Activated gamma-delta T cell treated with Interleukin-2 at 50 U/mL for 16 hours (primary cell): Measurements from ENCODE around the gene ANKRD29.
"Not testable (repeated sequence)": the region's sequence is repeated elsewhere in the genome, so short reads cannot be mapped to it uniquely, and the experiment has no call there.

Experiments
- DNase-seq: peaks from one replicate; pipeline ENCODE4 v3.0.0-alpha.2; 2020

Gene ANKRD29

DNA sequence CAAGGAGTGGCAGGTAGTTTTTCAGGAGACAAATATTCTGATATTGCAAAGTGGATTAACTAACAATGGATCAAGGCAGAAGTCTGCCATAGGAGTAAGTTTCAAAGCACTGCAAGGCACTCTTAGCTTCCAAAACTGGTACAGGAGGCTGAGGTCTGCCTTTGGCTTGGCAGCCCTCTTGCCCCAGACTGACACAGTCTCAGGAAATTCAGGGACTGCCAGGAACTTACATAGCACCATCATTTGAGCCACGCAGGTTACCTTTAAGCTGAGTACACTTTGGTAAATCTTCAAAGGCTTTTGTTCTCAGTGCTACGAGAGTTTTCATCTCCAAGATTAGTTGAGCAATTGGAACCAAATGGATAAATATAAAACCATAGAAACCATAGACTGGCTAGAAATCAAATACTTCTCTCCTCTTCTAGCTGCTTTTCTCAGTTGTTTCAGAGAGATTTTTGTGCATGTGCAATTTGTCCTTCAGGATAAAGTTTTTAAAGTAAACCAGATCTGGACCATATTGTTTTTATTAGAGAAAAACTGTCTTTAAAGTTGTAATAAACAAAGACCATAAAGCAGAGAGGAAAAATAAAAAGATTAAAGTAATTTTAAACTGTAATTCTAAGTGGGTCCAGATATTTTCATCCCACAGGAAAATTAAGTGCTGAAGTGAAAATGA is 18.8 kb downstream of the ANKRD29 start:
- DNase-seq, result no peak

DNA sequence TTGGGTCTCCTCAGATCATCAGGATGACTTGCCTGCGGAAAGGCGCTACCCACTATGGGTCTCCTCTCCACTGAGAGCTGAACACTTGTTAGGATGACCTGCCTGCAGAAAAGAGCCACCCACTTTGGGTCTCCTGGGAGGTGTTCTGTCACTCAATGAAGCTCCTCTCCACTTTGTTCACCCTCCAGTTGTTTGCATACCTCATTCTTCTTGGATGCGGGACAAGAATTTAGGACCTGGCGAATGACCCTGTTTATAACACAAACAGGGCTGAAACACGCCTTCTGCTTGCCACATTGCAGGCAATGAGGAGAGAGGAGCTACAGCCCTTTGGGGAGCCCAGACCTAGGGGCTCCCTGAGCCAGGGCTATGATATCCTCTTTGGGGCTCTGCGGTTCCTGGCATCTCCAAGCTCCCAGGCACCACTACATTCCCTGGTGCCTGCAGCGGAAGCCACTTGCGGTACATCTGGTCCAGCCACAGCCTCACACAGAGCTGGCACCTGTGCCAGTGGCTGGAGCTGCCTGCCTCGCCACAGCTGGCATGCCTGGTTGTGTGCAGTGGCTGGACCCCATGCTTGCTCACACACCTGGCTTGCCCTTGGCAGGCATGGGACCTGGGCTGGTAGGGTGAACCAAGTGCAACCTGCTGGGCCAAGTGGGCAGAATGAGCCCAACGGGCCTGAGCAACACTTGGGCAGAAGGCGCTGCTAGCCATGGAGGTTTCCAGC is 20.6 kb downstream of the ANKRD29 start:
- no peak for DNase-seq

DNA sequence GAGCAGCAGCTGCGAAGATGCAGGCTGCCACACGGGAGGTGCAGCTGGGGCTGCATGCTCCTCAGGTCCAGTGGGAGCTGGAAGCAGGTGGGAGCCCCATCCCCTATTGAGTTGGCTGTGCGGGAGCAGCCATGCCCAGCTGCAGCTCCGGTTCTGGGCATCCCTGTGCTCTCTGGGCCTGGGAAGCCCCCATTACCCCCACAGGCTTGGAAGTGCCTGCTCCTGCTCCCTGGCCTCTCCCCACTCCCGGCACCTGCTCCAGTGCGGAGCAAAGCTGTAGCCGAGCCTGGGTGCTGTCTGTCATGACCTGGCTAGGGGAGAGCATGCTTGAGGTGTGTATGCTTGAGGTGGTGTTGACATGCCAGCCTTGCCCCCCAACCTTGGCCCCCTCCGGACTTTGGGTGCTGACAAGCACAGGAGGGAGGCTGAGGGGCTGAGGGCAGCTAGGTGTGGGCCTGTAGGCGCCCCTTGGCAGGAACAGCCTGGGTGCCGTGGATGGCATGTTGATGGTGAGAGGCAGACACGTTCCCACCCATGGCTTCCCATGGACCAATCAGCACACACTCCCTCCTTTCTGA is 21.5 kb downstream of the ANKRD29 start:
- no peak for DNase-seq

DNA sequence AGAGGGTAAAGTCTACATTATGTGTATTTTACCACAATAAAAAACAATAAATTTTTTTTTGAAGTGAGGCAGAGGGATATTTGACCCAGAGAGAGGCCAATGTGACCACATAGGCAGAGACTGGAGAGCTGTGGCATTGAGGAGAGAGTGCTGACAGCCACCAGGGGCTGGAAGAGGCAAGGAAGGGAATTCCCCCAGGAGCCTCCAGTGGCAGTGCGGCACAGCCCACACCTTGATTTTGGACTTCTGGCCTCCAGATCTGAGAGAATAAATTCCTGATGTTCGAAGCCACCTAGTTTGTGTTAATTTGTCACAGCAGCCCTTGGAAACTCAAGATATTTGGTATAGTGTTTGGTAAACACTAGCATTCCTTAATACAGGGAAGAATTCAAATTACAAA is 22.7 kb downstream of the ANKRD29 start:
- no peak for DNase-seq

DNA sequence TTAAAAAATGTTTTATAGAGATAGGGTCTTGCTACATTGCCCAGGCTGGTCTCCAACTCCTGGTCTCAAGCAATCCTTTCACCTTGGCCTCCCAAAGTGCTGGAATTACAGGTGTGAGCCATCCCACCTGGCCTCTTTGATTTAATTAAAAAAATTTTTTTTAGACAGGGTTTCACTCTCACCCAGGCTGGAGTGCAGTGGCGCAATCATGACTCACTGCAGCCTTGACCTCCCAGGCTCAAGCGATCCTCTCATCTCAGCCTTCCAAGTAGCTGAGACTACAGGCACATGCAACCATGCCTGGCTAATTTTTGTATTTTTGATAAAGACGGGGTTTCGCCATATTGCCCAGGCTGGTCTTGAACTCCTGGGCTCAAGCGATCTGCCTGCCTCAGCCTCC is 26.3 kb downstream of the ANKRD29 start:
- DNase-seq, result not testable (repeated sequence)

DNA sequence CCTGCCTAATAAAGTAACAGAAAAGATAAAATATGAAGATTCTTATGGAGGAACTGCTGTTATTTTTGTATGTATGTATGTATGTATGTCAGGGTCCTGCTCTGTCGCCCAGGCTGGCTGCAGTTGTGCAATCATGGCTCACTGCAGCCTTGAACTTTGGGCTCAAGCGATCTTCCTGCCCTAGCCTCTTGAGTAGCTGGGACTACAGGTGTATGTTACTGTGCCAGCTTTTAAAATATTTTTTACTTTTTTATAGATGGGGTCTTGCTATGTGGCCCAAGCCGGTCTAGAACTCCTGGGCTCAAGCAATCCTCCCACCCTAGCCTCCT is 26.7 kb downstream of the ANKRD29 start:
- DNase-seq, result no peak

DNA sequence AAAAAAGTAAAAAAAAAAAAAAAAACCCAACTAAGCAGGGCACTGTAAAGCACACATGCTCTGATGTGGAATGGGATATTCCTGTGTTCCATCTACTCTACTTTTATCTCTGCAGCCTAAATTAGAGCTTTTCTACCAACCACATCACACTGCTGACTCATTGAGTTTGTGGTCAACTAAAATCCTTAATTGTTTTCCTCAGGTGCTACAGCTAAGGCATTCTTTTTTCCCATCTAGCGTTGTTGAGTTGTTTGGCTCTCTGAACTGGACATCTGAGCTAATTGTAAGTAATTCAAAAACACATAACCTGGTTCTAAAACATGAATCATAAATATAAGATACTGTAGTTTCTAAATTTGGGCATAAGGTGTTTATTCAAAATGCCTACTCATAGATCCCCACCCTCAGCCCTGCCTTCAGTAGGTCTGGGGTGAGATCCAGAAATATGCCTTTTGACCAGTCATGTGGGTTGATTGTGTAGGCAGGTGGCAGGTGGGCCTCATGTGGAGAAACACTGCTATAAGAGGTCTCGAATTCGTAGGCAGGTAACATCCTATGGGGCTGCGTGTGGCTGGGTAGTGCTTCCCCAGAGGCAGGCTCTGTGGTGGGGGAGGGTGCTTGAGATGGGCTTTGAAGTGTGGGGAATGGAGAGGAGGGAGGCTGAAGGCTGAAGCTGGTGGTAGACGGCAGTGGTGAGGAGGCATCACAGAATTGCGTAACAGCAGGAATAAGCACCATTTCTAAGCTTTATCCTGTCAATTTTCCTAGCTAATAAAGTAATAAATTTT is 27.2 kb downstream of the ANKRD29 start:
- DNase-seq, result no peak

DNA sequence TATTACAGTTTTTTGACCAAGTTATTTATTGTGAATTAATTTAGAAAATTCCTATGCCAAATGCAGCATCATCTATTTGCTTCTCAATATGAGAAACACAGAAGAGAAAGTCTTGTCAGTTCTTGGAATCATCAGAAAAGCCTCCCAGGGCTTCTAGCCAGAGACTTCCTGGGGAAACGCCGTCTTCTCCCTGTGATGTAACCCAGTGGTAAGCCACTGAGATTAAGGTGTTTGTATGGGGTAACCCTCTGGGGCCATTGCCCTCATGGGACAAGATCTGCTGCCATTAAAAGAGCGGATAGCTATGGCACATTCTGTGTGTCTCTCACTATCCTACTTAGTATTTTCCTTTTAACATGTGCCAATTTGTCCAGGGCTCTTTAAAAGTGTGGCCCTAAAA is 28.0 kb downstream of the ANKRD29 start:
- DNase-seq, result no peak

DNA sequence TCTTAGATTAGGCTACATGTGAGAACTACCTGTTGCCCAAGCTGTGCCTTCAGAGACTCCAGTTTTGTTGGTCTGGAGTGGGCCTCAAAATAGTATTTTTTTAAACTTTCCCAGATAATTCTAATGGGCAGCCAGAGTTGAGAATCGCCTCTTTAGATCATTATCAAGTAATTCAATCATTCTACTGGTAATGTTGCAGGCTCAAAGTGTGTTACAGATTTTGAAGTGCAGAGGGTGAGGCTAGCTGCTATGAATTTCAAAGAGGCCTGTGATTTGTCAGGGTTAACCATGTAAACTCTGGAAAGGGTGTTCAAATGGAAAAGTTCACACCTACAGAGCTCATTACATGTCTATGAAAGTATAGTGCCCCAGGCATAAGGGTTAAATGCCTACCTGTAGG is 30.1 kb downstream of the ANKRD29 start:
- DNase-seq, result no peak

DNA sequence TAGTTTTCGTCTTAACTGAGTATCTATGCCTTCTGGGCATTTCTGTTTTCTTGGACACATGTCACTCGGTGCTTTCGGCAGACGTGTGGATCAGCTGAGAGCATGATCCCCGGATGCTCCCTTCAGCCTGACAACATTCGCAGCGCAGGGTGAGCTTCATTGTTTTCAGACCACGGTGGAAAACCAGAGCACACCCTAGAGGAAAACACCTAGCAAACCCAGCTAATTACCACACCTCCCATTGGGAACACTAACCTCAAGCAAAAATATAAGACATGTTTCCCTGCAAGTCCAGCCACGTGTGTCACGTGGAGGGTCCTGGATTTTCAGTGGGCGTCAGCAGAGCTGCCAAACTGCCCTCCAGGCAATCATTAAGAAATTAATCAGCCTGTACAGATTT is 31.0 kb downstream of the ANKRD29 start:
- DNase-seq, result no peak

DNA sequence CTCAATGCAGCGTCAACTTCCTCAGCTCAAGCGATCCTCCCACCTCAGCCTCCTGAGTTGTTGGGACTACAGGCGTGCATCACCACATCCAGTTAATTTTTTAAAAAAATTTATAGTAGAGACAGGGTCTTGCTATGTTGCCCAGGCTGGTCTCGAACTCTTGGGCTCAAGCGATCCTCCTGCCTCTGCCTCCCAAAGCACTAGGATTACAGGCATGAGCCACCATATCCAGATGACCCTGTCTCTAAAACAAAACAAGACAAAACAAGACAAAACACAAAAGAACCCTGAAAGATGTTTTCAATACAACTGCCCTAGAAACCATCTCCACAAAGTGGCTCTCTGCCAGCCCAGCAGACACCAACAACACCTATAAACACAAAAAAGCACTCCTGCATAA is 31.4 kb downstream of the ANKRD29 start:
- DNase-seq, result no peak

DNA sequence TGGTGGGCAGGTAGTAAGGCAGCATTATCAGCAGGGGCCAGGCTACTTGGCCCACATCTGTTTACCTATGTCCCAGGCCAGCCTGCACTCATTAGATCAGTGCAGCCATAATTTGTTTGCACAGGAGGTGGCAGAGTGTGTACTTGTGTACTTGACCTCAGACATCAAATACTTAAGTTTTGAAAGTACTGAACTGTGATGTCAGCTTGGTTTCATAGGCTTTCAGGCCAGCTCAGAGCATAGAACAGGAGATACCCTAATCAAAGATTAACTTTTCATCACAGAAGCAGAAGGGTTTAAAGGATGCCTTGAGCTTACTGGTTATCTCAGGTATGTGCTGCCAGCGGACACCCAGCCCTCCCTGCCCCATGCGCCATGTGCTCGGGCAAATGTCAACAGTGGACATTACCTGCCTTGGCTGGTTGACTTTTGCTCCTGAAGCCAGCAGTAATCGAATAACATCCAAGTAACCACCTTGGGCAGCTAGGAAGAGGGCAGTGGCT is 33.2 kb downstream of the ANKRD29 start:
- DNase-seq, result no peak

DNA sequence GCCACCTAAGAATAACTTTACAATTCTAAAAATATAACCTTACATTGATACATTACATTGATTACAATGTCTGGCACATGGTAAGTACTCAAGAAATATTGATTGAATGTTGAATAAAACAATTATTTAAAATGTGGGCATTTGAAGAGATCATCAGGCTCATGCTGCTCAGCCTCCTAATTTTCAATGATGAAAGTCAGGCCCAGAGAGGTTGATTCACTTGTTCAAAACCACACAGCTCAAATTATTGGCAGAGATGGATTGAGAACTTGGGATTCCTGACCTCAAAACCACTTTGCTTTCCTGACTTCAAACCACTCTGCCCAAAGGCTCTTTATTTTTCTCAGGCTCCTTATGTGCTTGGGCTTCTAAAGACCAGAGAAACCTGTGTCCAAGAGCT is 34.7 kb downstream of the ANKRD29 start:
- DNase-seq, result no peak

DNA sequence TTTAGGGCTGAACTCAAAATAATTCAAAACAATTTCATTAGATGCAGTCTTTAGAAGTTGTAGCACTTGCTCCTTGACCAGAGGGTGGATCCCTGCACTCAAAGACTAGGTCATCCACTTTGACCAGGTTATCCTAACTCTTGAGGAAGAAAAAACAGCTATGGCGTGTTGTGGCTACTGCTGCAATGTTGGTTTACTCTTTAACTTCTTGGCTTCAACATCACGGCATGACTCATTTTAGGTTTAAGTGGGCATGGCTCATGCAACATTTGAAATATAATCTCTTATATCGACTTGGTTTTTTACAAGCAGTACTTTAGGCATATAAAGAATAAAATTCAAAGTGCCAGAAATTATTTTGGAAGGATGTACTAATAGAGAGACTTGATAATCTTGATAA is 35.4 kb downstream of the ANKRD29 start:
- no peak for DNase-seq

DNA sequence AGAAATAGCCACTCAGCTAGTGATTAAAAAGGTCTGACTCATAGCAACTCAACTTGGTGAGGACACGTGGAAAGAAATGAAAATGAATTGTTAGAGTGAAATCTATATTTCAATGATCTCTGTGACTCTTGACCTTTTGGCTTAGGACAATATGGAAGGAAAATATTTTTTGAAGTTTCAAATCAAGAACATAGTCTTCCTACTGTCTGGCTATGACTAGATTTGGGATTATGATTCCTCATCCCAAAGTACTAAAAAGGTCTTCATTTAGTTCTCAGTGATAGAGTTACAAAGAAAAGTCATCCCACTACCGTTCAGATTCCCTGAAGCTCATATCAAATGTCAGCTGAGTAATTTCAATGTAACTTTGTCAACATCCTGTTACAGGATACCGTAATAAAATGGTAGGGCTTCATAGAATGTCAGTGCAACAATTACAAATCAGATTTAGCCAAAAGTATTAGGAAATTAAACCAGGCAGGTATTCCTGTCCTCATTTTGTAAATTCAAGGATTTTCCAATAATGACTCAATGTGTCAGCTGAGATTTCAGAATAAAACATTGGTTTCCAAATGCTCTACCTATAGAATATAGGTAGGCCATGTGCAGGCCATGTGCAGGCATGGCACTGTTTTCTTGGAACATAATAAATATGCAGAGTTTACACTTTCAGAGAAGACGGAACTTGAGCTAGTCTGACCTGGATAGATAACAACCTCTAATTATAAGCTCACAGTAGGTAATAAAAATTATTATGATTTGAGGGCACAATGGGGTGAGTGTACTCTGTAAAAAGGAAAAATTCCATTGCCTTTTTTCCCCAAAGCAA is 36.0 kb downstream of the ANKRD29 start:
- DNase-seq, result no peak

DNA sequence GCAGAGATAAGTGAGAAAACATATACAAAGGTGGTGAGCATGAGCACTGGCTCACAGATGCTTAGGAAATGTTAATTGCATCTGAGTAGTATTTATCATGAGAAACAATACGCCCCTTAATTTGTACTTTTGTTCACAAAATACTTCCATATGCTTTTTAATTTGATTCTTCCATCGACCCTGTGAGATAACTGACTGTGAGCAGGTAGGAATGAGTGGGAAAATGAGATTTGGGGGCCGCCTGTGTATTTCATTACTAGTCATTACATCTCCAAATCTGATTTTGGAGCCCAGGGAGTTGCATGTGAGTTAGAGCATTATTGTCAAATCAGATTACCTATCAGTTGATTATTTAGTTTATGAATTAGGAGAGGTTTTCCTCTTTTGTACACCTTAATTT is 39.7 kb downstream of the ANKRD29 start:
- no peak for DNase-seq

DNA sequence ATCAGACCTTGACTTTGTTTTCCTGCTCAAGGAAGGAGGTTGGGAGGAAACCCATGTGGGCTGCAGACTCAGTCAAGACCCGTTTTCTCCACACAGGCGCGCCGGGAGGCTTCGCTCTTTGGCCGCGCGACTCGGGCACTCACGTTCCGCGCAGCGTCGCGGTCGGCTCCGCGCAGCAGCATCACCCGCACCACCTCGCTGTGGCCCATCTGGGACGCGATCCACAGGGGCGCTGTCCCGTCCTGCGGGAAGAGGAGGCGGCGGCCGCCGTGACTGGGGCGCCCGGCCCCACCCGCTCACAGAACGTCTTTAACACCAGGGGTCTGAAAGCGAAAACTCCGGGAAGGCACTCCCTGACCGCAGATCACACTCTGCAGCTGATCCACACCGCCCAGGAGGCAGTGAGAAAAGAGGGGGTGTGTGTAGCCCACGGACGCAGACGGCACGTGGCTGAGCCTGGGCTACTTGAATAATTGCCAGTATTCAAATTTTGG is 43.3 kb downstream of the ANKRD29 start:
- no peak for DNase-seq

DNA sequence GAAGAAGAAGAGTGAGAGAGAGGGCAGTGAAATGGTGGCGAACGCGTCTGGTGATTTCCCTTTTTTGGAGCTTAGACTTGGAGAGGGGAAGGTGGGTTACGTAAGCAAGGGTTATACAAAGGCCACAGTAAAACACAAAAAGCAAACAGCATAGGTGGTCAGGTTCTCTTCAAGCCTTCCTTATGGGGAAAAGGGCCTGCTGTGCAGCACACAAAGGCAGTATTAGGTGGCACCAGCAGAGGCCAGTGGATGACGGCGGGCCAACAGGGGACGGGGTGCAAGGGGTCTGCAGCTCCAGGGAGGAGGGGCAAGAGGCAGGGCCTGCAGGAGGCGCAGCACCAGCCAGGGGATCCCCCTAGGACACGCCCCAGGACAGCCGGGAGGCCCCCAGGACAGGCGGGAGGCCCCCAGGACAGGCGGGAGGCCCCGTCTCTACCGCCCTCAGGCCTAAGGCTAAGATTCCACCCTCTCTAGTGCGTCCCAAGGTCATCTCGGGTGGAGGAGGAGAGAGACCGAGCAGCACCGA is 43.8 kb downstream of the ANKRD29 start:
- DNase-seq, result no peak

DNA sequence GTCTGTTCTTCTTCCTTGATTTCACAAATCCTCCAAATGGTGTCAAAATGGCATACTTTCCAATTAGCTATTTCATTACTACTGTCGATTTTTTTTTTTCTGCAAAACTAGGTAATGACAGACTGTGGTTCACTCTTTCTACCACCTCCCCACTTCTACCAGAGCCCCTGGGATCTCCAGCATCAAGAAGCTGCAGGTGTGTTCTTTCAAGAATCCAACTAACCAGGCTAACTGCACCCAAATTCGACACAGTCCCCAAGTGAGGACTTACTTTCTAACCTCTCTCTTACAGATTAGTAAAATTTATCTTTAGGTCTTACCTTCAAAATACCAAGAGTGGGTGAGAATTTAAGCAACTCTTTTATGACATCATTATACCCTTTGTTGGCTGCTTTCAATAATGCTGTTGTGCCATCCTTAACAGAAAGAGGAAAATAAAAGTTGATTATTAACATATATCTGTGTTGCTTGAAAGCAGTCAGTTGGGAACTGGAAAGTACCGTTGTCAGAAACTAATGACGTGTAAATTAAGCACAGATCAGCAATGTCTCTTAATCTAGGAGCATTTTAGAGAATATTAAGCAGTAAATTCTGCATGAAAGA is 45.2 kb downstream of the ANKRD29 start:
- no peak for DNase-seq

DNA sequence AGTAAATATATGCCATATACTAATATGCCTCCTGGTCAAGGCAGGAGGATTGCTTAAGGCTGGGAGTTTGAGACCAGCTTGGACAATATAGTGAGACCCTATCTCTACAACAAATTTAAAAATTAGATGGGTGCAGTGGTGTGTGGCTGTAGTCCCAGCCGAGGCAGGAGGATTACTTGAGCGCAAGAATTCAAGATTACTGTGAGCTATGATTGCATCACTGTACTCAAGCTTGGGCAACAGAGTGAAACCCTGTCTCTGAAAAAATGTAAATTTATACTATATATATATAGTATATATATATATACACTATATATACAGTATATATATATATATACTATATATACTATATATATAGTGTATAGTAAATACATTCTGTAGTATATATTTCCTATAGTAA is 46.5 kb downstream of the ANKRD29 start:
- no peak for DNase-seq

DNA sequence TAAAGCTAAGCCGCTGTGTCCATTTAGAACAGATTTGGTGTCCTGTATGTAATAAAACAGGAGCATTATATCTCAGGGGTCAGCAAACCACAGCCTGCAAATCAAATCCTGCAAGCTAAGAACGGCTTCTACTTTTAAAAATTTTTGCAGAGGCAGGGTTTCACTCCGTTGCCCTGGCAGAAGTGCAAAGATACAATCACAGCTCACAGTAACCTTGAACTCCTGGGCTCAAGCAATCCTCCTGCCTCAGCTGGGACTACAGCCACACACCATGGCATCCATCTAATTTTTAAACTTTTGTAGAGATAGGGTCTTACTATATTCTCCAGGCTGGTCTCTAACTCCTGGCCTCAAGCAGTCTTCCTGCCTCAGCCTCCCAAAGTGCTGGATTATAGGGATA is 47.8 kb downstream of the ANKRD29 start:
- DNase-seq, result no peak

DNA sequence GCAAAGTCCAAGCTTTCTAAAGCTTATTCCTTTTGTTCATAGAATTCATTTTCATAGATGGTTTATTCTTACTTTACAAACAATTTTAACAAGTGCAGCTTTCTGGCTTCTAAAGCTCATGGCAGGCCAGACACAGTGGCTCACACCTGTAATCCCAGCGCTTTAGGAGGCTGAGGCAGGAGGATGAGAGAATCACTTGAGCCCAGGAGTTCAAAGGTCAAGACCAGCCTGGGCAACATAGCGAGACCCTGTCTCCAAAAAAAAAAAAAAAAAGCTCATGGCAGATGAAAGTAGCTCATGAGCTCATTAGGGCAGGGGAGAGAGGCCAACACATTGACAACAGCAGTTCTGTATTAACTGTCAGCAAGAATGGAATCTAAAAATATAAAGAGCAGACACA is 48.3 kb downstream of the ANKRD29 start:
- DNase-seq, result no peak
